ENCODE results near the gene FCRL4. TPM values are rescaled to one million over a fixed set of nuclear protein-coding genes. Genes with fewer than 3 reads are reported as not detected.

The FCRL4 gene
- total RNA-seq (not detected), polyA plus RNA-seq (not detected)
- long read RNA-seq, donor 1 = 0 reads
- long read RNA-seq, donor 2 = 0 reads
- long read RNA-seq, donor 3 = 0 reads

GRCh38 chr1:157597959-157598667 lies at the start of gene FCRL4:
Gene FCRL4 (minus strand): TSS chr1:157598085. CDS start chr1:157597944, 141 bp downstream.
- H3K9me3 ChIP-seq = no peaks in the 10 kb centered on the region
- H3K36me3 ChIP-seq = no peaks in the 10 kb centered on the region
- no peak within 1 kb of the TSS for H3K4me3 ChIP-seq
- TF ChIP-seq CTCF (IDR thresholded peaks at IDR 0.05) = no peak
- ATAC-seq (no peak), DNase-seq (no peak)
- H3K27me3 ChIP-seq = peaks cover 0 to 73% (median 10%) of the 10 kb centered on the region in 7 donors
- H3K27ac ChIP-seq = no peak within 1 kb of the TSS
- no peaks in the 10 kb centered on the region for H3K4me1 ChIP-seq
- intact Hi-C loops (cut with DNase I) = no loop called here
- WGBS, 2 donors = 69 to 74% methylated on average over 2 of the region's 2 CpGs

GRCh38 chr1:157646144-157646543 lies 48.3 kb upstream of the FCRL4 start:
- no peaks in the 10 kb centered on the region for H3K36me3 ChIP-seq
- no peak overlapping the region for H3K27ac ChIP-seq
- intact Hi-C loops (cut with DNase I) = no loop called here
- no peak for TF ChIP-seq CTCF (IDR thresholded peaks at IDR 0.05)
- H3K9me3 ChIP-seq = no peaks in the 10 kb centered on the region
- ATAC-seq (no peak), DNase-seq (no peak)
- H3K27me3 ChIP-seq = peaks cover 0 to 26% (median 5%) of the 10 kb centered on the region in 7 donors
- H3K4me3 ChIP-seq = no peak overlapping the region
- no peaks in the 10 kb centered on the region for H3K4me1 ChIP-seq

GRCh38 chr1:157641177-157641576 lies 43.3 kb upstream of the FCRL4 start:
- Histone ChIP-seq H3K4me1 (no peaks in the 10 kb centered on the region), H3K36me3 (no peaks in the 10 kb centered on the region), H3K27me3 (peaks cover 0 to 16% (median 0%) of the 10 kb centered on the region in 7 donors), H3K9me3 (no peaks in the 10 kb centered on the region), H3K27ac (no peak overlapping the region), H3K4me3 (no peak overlapping the region)
- intact Hi-C loops (cut with DNase I) = no loop called here
- 19 to 27% methylated on average over 2 of the region's 2 CpGs for WGBS, 2 donors
- DNase-seq = no peak
- no peak for TF ChIP-seq CTCF (IDR thresholded peaks at IDR 0.05)
- ATAC-seq = no peak

GRCh38 chr1:157639800-157640199 lies 41.9 kb upstream of the FCRL4 start:
- ATAC-seq (no peak), DNase-seq (no peak)
- H3K27ac ChIP-seq = no peak overlapping the region
- no peaks in the 10 kb centered on the region for H3K36me3 ChIP-seq
- 43 to 48% methylated on average over 4 of the region's 4 CpGs for WGBS, 2 donors
- TF ChIP-seq CTCF (IDR thresholded peaks at IDR 0.05) = no peak
- peaks cover 0 to 21% (median 0%) of the 10 kb centered on the region in 7 donors for H3K27me3 ChIP-seq
- H3K4me1 ChIP-seq = no peaks in the 10 kb centered on the region
- H3K4me3 ChIP-seq = no peak overlapping the region
- no peaks in the 10 kb centered on the region for H3K9me3 ChIP-seq
- intact Hi-C loops (cut with DNase I) = no loop called here

Data from heart right ventricle (tissue), 16 donors.